Measurements from ENCODE around the gene PPP3CA.

Gene PPP3CA

GRCh38 chr4:101253121-101253520, 94.2 kb downstream of the PPP3CA start:
- no peak overlapping the region for H2AFZ ChIP-seq (ENCODE audit: low read depth)
- TF ChIP-seq CTCF (conservative IDR thresholded peaks at IDR 0.05; ENCODE audit: low read depth, low read length) = no peak
- peaks cover 88% of the 10 kb centered on the region for H3K4me1 ChIP-seq (ENCODE audit: low read depth, poor library complexity, severe bottlenecking)
- no peaks in the 10 kb centered on the region for H3K36me3 ChIP-seq (ENCODE audit: insufficient read depth)
- H3K27ac ChIP-seq = peak overlapping the region; percentile 63
- H3K27me3 ChIP-seq (ENCODE audit: insufficient read depth, low read depth) = no peaks in the 10 kb centered on the region
- no peaks in the 10 kb centered on the region for H4K20me1 ChIP-seq (ENCODE audit: insufficient read depth)
- peaks cover 53% of the 10 kb centered on the region for H3K79me2 ChIP-seq (ENCODE audit: insufficient read depth, low read depth)
- no peak overlapping the region for H3K4me3 ChIP-seq (IDR thresholded peaks at IDR 0.05; ENCODE audit: insufficient read depth, low read depth, low read length)
- H3K4me2 ChIP-seq = peak overlapping the region; percentile 79
- peak overlapping the region; percentile 13; the same call in 1 of the 2 replicates for H3K9ac ChIP-seq

- H3K79me2 ChIP-seq (ENCODE audit: insufficient read depth, low read depth) = peaks cover 49% of the 10 kb centered on the region
- H3K4me1 ChIP-seq (ENCODE audit: low read depth, poor library complexity, severe bottlenecking) = peaks cover 84% of the 10 kb centered on the region
- no peak overlapping the region for H2AFZ ChIP-seq (ENCODE audit: low read depth)
- no peak overlapping the region for H3K4me3 ChIP-seq (IDR thresholded peaks at IDR 0.05; ENCODE audit: insufficient read depth, low read depth, low read length)
- peak overlapping the region; percentile 63 for H3K27ac ChIP-seq
- no peaks in the 10 kb centered on the region for H3K36me3 ChIP-seq (ENCODE audit: insufficient read depth)
- no peak for TF ChIP-seq CTCF (conservative IDR thresholded peaks at IDR 0.05; ENCODE audit: low read depth, low read length)
- H3K4me2 ChIP-seq = peak overlapping the region; percentile 79
- H3K9ac ChIP-seq = peak overlapping the region; percentile 13; the same call in 1 of the 2 replicates
- no peaks in the 10 kb centered on the region for H3K27me3 ChIP-seq (ENCODE audit: insufficient read depth, low read depth)
- H4K20me1 ChIP-seq (ENCODE audit: insufficient read depth) = no peaks in the 10 kb centered on the region
Measured at GRCh38 chr4:101252721-101253120, 94.6 kb downstream of the PPP3CA start.

GRCh38 chr4:101251261-101251660, 96.1 kb downstream of the PPP3CA start:
- Histone ChIP-seq H3K27ac (no peak overlapping the region), H3K9ac (no peak overlapping the region), H3K79me2 (ENCODE audit: insufficient read depth, low read depth) (peaks cover 37% of the 10 kb centered on the region), H4K20me1 (ENCODE audit: insufficient read depth) (no peaks in the 10 kb centered on the region), H2AFZ (ENCODE audit: low read depth) (no peak overlapping the region), H3K4me3 (IDR thresholded peaks at IDR 0.05; ENCODE audit: insufficient read depth, low read depth, low read length) (no peak overlapping the region), H3K36me3 (ENCODE audit: insufficient read depth) (no peaks in the 10 kb centered on the region), H3K4me2 (peak overlapping the region; percentile 79; the same call in 1 of the 2 replicates), H3K4me1 (ENCODE audit: low read depth, poor library complexity, severe bottlenecking) (peaks cover 69% of the 10 kb centered on the region), H3K27me3 (ENCODE audit: insufficient read depth, low read depth) (no peaks in the 10 kb centered on the region)
- no peak for TF ChIP-seq CTCF (conservative IDR thresholded peaks at IDR 0.05; ENCODE audit: low read depth, low read length)

GRCh38 chr4:101244349-101244748, 103.0 kb downstream of the PPP3CA start:
- peaks cover 10% of the 10 kb centered on the region for H3K4me1 ChIP-seq (ENCODE audit: low read depth, poor library complexity, severe bottlenecking)
- no peaks in the 10 kb centered on the region for H3K36me3 ChIP-seq (ENCODE audit: insufficient read depth)
- H3K79me2 ChIP-seq (ENCODE audit: insufficient read depth, low read depth) = no peaks in the 10 kb centered on the region; the same call in 1 of the 2 replicates
- TF ChIP-seq CTCF (conservative IDR thresholded peaks at IDR 0.05; ENCODE audit: low read depth, low read length) = no peak
- no peak overlapping the region for H3K9ac ChIP-seq
- H3K27ac ChIP-seq = no peak overlapping the region
- H3K4me3 ChIP-seq (IDR thresholded peaks at IDR 0.05; ENCODE audit: insufficient read depth, low read depth, low read length) = no peak overlapping the region
- H3K4me2 ChIP-seq = no peak overlapping the region
- no peaks in the 10 kb centered on the region for H4K20me1 ChIP-seq (ENCODE audit: insufficient read depth)
- H2AFZ ChIP-seq (ENCODE audit: low read depth) = no peak overlapping the region
- no peaks in the 10 kb centered on the region for H3K27me3 ChIP-seq (ENCODE audit: insufficient read depth, low read depth)

Measured in KMS-11 (cell line).